DOHH2 (cell line): ENCODE results near the gene MRTFB.

Source experiments
- EZH2phosphoT487 ChIP-seq: fragments of 200-600 bp; sonication (generic); IDR thresholded peaks from 2 replicates; pipeline ENCODE4 v1.6.1; 2017; ENCODE audit warnings: borderline replicate concordance, mild to moderate bottlenecking, antibody characterized with exemption, low read length, moderate library complexity, mixed read lengths
- TF ChIP-seq, protein P1 (sequence below): fragments of 200-600 bp; sonication (generic); IDR thresholded peaks from one replicate; pipeline ENCODE4 v1.5.1; 2014; ENCODE audit warnings: antibody characterized with exemption, mild to moderate bottlenecking, low read depth, low read length; ENCODE audit not compliant: poor library complexity, severe bottlenecking

DNA sequence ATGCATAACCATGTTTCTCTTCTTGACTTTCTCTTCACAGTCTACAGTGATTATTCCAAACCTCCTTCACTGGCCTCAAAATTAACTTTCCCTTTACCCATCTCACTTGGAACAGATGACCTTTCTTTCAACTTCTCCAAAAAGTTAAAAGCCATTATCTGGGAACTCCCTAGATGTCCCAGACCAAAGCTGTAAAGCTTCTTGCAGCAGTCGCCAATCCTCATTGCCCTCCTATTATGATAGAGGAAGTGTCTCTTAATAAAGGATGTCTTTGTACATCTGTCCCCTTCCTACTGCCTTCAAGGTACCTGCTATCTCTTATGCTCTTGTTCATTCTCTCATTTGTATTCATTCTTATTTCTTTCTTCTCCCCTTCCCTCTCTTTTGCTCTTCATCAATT, 127.5 kb downstream of the MRTFB start:
- TF ChIP-seq EZH2phosphoT487: no peak
- TF ChIP-seq, protein P1, sequence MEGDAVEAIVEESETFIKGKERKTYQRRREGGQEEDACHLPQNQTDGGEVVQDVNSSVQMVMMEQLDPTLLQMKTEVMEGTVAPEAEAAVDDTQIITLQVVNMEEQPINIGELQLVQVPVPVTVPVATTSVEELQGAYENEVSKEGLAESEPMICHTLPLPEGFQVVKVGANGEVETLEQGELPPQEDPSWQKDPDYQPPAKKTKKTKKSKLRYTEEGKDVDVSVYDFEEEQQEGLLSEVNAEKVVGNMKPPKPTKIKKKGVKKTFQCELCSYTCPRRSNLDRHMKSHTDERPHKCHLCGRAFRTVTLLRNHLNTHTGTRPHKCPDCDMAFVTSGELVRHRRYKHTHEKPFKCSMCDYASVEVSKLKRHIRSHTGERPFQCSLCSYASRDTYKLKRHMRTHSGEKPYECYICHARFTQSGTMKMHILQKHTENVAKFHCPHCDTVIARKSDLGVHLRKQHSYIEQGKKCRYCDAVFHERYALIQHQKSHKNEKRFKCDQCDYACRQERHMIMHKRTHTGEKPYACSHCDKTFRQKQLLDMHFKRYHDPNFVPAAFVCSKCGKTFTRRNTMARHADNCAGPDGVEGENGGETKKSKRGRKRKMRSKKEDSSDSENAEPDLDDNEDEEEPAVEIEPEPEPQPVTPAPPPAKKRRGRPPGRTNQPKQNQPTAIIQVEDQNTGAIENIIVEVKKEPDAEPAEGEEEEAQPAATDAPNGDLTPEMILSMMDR: no peak
